Suppressor macrophage treated with lipopolysaccharide for 1 hour (primary cell): ENCODE data around the gene CA9.
A peak's percentile ranks its signal among the peaks of the same experiment; 100 is the strongest.

Source experiments
- DNase-seq, 3 donors: peaks; one replicate each; pipeline ENCODE4 v3.0.0-alpha.2; 2020 to 2022

CA9 gene

GRCh38 chr9:35651956-35652828, 21.5 kb upstream of the CA9 start:
- DNase-seq, result peak; percentile 69 to 91 (median 91)

GRCh38 chr9:35652829-35653209, 20.9 kb upstream of the CA9 start:
- DNase-seq, result no peak

- no peak for DNase-seq
Observed at GRCh38 chr9:35653611-35654010, 20.1 kb upstream of the CA9 start.

- no peak for DNase-seq
Observed at GRCh38 chr9:35656348-35656747, 17.4 kb upstream of the CA9 start.

GRCh38 chr9:35656831-35657545, 16.7 kb upstream of the CA9 start:
- DNase-seq, result no peak

GRCh38 chr9:35657546-35658136, 16.1 kb upstream of the CA9 start, which contains the start of gene RMRP:
TSS of gene RMRP (minus strand) at chr9:35658019.
- DNase-seq, result peak; percentile 99 to 100 (median 99)

GRCh38 chr9:35658137-35658967, 15.4 kb upstream of the CA9 start, which contains the start of gene CCDC107:
TSS of gene CCDC107 (plus strand) at chr9:35658292. CDS start at chr9:35658380, 88 bp downstream.
- peak; percentile 94 to 98 (median 97) for DNase-seq

GRCh38 chr9:35658968-35659220, 14.8 kb upstream of the CA9 start:
- peak; percentile 41 to 48 (median 46) for DNase-seq

- no peak for DNase-seq
Observed at GRCh38 chr9:35659340-35659739, 14.4 kb upstream of the CA9 start.

- DNase-seq, result no peak
Observed at GRCh38 chr9:35660966-35661415, 12.7 kb upstream of the CA9 start.

GRCh38 chr9:35661756-35662350, 11.9 kb upstream of the CA9 start:
- DNase-seq, result no peak

- no peak for DNase-seq
Observed at GRCh38 chr9:35662437-35662836, 11.3 kb upstream of the CA9 start.

GRCh38 chr9:35664531-35665470, 8.9 kb upstream of the CA9 start, which contains the start of gene ARHGEF39:
TSS of gene ARHGEF39 (minus strand) at chr9:35665195. CDS start at chr9:35665169, 26 bp downstream.
- DNase-seq, result peak; percentile 84 to 92 (median 87)

GRCh38 chr9:35665471-35665818, 8.3 kb upstream of the CA9 start:
- DNase-seq, result no peak

- no peak for DNase-seq
Observed at GRCh38 chr9:35666045-35666444, 7.7 kb upstream of the CA9 start.

- no peak for DNase-seq
Observed at GRCh38 chr9:35666549-35666948, 7.2 kb upstream of the CA9 start.

- no peak for DNase-seq
Observed at GRCh38 chr9:35667939-35668338, 5.8 kb upstream of the CA9 start.

- DNase-seq, result no peak
Observed at GRCh38 chr9:35669331-35670145, 4.2 kb upstream of the CA9 start.

GRCh38 chr9:35674025-35674361, 265 bp downstream of the CA9 start:
- no peak for DNase-seq

GRCh38 chr9:35675204-35675603, 1.5 kb downstream of the CA9 start:
- DNase-seq, result no peak
